H4 (cell line): ENCODE results near the gene ECEL1. TPM values are rescaled to one million over a fixed set of nuclear protein-coding genes. Genes with fewer than 3 reads are reported as not detected.

Experiments
- DNase-seq: peaks from one replicate; pipeline ENCODE4 v3.0.0-alpha.2; 2015; ENCODE audit warnings: low spot score
- total RNA-seq: library from RNA; depleted of rRNA; stranded (reverse); fragments of >200 nt; shearing (Covaris generic); gene quantifications from 2 replicates; pipeline ENCODE4 v1.2.3, GENCODE V29; 2014

Gene ECEL1
- total RNA-seq, 1 experiment from 2014 or later, result not detected

GRCh38 chr2:232523402-232523681 lies 35.7 kb upstream of the ECEL1 start:
- no peak for DNase-seq

GRCh38 chr2:232522623-232523401 lies 35.2 kb upstream of the ECEL1 start:
- no peak for DNase-seq

GRCh38 chr2:232521959-232522622 lies 34.5 kb upstream of the ECEL1 start:
- DNase-seq, result no peak

GRCh38 chr2:232521098-232521497 lies 33.5 kb upstream of the ECEL1 start:
- DNase-seq, result no peak

GRCh38 chr2:232520489-232520888 lies 32.9 kb upstream of the ECEL1 start:
- no peak for DNase-seq

GRCh38 chr2:232519581-232520438 lies 32.2 kb upstream of the ECEL1 start, which contains the start of gene PRSS56:
Gene PRSS56, plus strand, starts transcription at chr2:232520388. Its CDS starts 211 bp downstream, at chr2:232520599.
- DNase-seq, result no peak

GRCh38 chr2:232518844-232519243 lies 31.2 kb upstream of the ECEL1 start:
- no peak for DNase-seq

GRCh38 chr2:232516551-232516950 lies 28.9 kb upstream of the ECEL1 start:
- DNase-seq, result no peak

- no peak for DNase-seq
Measured at GRCh38 chr2:232515639-232516038, 28.0 kb upstream of the ECEL1 start.

GRCh38 chr2:232513353-232513752 lies 25.7 kb upstream of the ECEL1 start:
- no peak for DNase-seq

GRCh38 chr2:232512602-232513001 lies 25.0 kb upstream of the ECEL1 start:
- DNase-seq, result no peak

- DNase-seq, result no peak
Measured at GRCh38 chr2:232511336-232511890, 23.8 kb upstream of the ECEL1 start.

- no peak for DNase-seq
Measured at GRCh38 chr2:232508251-232508650, 20.6 kb upstream of the ECEL1 start.

GRCh38 chr2:232506709-232507108 lies 19.1 kb upstream of the ECEL1 start:
- no peak for DNase-seq

- DNase-seq, result no peak
Measured at GRCh38 chr2:232505856-232506255, 18.2 kb upstream of the ECEL1 start.

- no peak for DNase-seq
Measured at GRCh38 chr2:232504438-232504837, 16.8 kb upstream of the ECEL1 start.

- no peak for DNase-seq
Measured at GRCh38 chr2:232503809-232504323, 16.2 kb upstream of the ECEL1 start.

GRCh38 chr2:232502911-232503808 lies 15.5 kb upstream of the ECEL1 start:
- DNase-seq, result no peak

GRCh38 chr2:232502511-232502910 lies 14.9 kb upstream of the ECEL1 start:
- DNase-seq, result no peak

- DNase-seq, result no peak
Measured at GRCh38 chr2:232501794-232502390, 14.3 kb upstream of the ECEL1 start.
